DND-41 (cell line): Measurements from ENCODE around the gene STAC2.

ENCODE experiments used
- ATAC-seq: fragments of 200-7000 bp; cut with Tn5 transposase; 3 replicates; pipeline ENCODE4 v1.9.1; 2021; ENCODE audit warnings: low read depth; ENCODE audit not compliant: insufficient read depth
- DNase-seq: peaks from one replicate; pipeline ENCODE4 v3.0.0-alpha.2; 2020
- H2AFZ ChIP-seq: 2 replicates; pipeline ENCODE4 v1.6.0; 2012; ENCODE audit warnings: low read depth, low read length
- H3K27ac ChIP-seq: 2 replicates; pipeline ENCODE4 v1.5.1; 2012; ENCODE audit warnings: low read length, inconsistent platforms
- H3K27me3 ChIP-seq: fragments of 200-600 bp; sonication (generic); 2 replicates; pipeline ENCODE4 v1.6.0; 2012; ENCODE audit warnings: low read length, mild to moderate bottlenecking, inconsistent platforms; ENCODE audit not compliant: insufficient read depth, poor library complexity
- H3K36me3 ChIP-seq: 2 replicates; pipeline ENCODE4 v1.5.1; 2012; ENCODE audit warnings: low read length, inconsistent platforms; ENCODE audit not compliant: insufficient read depth
- H3K4me1 ChIP-seq: 2 replicates; pipeline ENCODE4 v1.5.1; 2012; ENCODE audit warnings: mild to moderate bottlenecking, low read length; ENCODE audit not compliant: insufficient read depth
- H3K4me2 ChIP-seq: 2 replicates; pipeline ENCODE4 v1.6.0; 2012; ENCODE audit warnings: mild to moderate bottlenecking, moderate library complexity, low read length, inconsistent platforms; ENCODE audit not compliant: insufficient read depth
- H3K4me3 ChIP-seq, 2 experiments: fragments of 200-600 bp in 1 of 2; shearing (Covaris generic) in 1 of 2; 2 replicates each; pipeline ENCODE4 v1.5.1; 2012 to 2016; ENCODE audit warnings: inconsistent platforms in 2 of 2, low read length in 2 of 2, mild to moderate bottlenecking in 2 of 2, low read depth in 1 of 2, moderate library complexity in 1 of 2
- H3K79me2 ChIP-seq: 2 replicates; pipeline ENCODE4 v1.6.0; 2012; ENCODE audit warnings: low read length, inconsistent platforms; ENCODE audit not compliant: insufficient read depth
- H3K9ac ChIP-seq: 2 replicates; pipeline ENCODE4 v1.6.0; 2012; ENCODE audit warnings: low read depth, mild to moderate bottlenecking, inconsistent platforms, low read length, moderate library complexity
- H3K9me3 ChIP-seq: 2 replicates; pipeline ENCODE4 v1.5.1; 2012; ENCODE audit warnings: low read length, moderate library complexity, mild to moderate bottlenecking, inconsistent platforms; ENCODE audit not compliant: insufficient read depth, severe bottlenecking
- H4K20me1 ChIP-seq: 2 replicates; pipeline ENCODE4 v1.6.0; 2012; ENCODE audit warnings: low read length; ENCODE audit not compliant: insufficient read depth
- EZH2 ChIP-seq: IDR thresholded peaks from 3 replicates; pipeline ENCODE4 v1.6.1; 2012; ENCODE audit warnings: borderline replicate concordance, low read depth, mild to moderate bottlenecking, moderate library complexity, low read length, inconsistent platforms; ENCODE audit not compliant: severe bottlenecking
- TF ChIP-seq, protein P1 (sequence below): IDR thresholded peaks from 2 replicates; pipeline ENCODE4 v1.5.1; 2012; ENCODE audit warnings: borderline replicate concordance, low read length, moderate library complexity, mild to moderate bottlenecking; ENCODE audit not compliant: poor library complexity, severe bottlenecking; ENCODE audit errors: extremely low read depth

The STAC2 gene

DNA sequence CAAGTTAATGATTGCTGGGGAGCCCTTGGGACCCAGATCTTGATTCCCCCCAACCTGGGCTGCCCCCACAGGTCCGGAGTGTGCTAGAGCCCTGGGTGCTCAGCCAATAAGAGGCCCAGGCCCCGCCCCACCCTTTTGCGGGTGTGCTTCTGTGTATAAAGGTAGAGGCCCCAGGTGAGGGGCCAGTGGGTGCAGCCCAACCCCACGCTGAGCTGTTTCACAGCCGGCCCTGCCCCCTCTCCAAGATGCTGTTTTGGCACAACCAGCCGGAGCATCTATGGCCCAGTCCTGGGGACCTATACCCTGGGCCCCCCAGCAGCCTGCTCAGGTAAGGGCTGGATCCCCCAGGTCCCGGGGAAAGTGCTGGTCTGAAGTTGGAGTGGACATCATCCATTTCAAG is 11.8 kb upstream of the STAC2 start:
- no peaks in the 10 kb centered on the region for H3K9me3 ChIP-seq
- H3K4me2 ChIP-seq: no peak overlapping the region
- H4K20me1 ChIP-seq: no peaks in the 10 kb centered on the region
- H3K36me3 ChIP-seq: no peaks in the 10 kb centered on the region
- no peak overlapping the region for H2AFZ ChIP-seq
- no peaks in the 10 kb centered on the region for H3K27me3 ChIP-seq
- peaks cover 21% of the 10 kb centered on the region for H3K4me1 ChIP-seq
- no peak overlapping the region for H3K9ac ChIP-seq
- no peak overlapping the region for H3K4me3 ChIP-seq
- TF ChIP-seq, protein P1, sequence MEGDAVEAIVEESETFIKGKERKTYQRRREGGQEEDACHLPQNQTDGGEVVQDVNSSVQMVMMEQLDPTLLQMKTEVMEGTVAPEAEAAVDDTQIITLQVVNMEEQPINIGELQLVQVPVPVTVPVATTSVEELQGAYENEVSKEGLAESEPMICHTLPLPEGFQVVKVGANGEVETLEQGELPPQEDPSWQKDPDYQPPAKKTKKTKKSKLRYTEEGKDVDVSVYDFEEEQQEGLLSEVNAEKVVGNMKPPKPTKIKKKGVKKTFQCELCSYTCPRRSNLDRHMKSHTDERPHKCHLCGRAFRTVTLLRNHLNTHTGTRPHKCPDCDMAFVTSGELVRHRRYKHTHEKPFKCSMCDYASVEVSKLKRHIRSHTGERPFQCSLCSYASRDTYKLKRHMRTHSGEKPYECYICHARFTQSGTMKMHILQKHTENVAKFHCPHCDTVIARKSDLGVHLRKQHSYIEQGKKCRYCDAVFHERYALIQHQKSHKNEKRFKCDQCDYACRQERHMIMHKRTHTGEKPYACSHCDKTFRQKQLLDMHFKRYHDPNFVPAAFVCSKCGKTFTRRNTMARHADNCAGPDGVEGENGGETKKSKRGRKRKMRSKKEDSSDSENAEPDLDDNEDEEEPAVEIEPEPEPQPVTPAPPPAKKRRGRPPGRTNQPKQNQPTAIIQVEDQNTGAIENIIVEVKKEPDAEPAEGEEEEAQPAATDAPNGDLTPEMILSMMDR: no peak
- no peak overlapping the region for H3K27ac ChIP-seq
- ATAC-seq (no peak), DNase-seq (no peak)
- no peaks in the 10 kb centered on the region for H3K79me2 ChIP-seq

DNA sequence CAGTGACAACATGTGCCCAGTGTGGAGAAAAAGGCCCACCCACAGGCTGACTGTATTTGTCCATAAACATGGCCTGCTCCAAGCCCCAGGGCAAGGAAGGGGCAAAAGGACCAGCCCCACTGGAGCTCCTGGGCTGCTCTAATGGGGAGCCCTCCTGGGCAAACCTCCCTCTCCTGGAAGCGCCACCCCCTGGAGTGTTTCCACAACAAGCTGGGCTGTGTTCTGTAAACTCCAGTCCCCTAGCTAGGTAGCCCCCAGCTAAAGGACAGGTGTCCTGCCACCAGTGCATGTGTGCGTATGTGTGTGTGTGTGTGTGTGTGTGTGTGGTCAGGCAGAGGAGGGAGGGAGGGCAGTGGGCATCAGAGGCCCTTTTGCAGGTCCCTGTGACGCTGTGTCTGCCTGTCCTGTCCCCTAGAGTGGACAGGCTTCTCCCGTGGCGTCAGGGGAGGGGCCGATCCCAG is 11.3 kb upstream of the STAC2 start:
- Histone ChIP-seq H3K4me1 (peaks cover 25% of the 10 kb centered on the region), H2AFZ (no peak overlapping the region)
- DNase-seq: no peak

DNA sequence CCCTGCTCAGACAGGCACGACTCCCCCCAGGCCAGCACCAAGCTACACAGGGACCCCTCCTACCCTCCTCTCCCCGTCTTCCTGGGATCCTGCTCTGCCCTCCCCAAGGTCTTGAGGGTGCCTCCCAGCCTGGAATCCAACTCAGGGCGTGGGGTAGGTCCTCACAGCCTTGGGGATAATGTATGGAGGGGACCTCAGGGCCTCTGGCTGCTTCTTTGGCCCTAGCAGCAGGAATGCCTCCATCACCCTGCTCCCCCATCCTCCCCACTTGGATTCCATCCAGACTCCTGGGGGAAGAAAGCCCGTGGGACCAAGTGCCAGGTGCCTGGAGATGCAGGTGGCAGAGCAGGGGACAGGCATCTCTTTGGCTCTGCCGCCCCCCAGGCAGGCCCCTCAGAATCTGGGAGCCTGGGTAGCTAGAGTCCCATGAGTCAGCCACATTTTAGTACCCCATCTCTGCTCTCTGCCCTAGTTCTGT is 10.7 kb upstream of the STAC2 start:
- peaks cover 31% of the 10 kb centered on the region for H3K4me1 ChIP-seq
- DNase-seq (no peak), ATAC-seq (no peak)
- H3K4me3 ChIP-seq: no peak overlapping the region
- no peak for TF ChIP-seq EZH2
- TF ChIP-seq, protein P1: no peak
- no peaks in the 10 kb centered on the region for H3K27me3 ChIP-seq
- H4K20me1 ChIP-seq: peaks cover 4% of the 10 kb centered on the region; the same call in 1 of the 2 replicates
- H3K36me3 ChIP-seq: no peaks in the 10 kb centered on the region
- H3K4me2 ChIP-seq: no peak overlapping the region
- H3K9me3 ChIP-seq: no peaks in the 10 kb centered on the region
- no peak overlapping the region for H3K9ac ChIP-seq
- no peaks in the 10 kb centered on the region for H3K79me2 ChIP-seq
- H2AFZ ChIP-seq: no peak overlapping the region
- H3K27ac ChIP-seq: no peak overlapping the region

More for the DNA sequence above, 11.3 kb upstream of the STAC2 start:
- ATAC-seq: no peak
- Histone ChIP-seq H3K27ac (no peak overlapping the region), H3K9me3 (no peaks in the 10 kb centered on the region), H3K9ac (no peak overlapping the region), H3K36me3 (no peaks in the 10 kb centered on the region), H3K27me3 (no peaks in the 10 kb centered on the region), H3K4me3 (no peak overlapping the region), H3K4me2 (no peak overlapping the region), H3K79me2 (no peaks in the 10 kb centered on the region), H4K20me1 (no peaks in the 10 kb centered on the region)
- TF ChIP-seq, protein P1: no peak
- no peak for TF ChIP-seq EZH2
